Naive thymus-derived CD4-positive, alpha-beta T cell (primary cell): ENCODE measurements around the gene HYAL4. TPM values are rescaled to one million over a fixed set of nuclear protein-coding genes. Genes with fewer than 3 reads are reported as not detected.
"Not testable (repeated sequence)": the region's sequence is repeated elsewhere in the genome, so short reads cannot be mapped to it uniquely, and the experiment has no call there.

Source experiments
- ATAC-seq: fragments of 150-1000 bp; cut with Tn5 transposase; 2 replicates; pipeline ENCODE4 v1.10.0; 2021; ENCODE audit warnings: mild to moderate bottlenecking, moderate library complexity
- CTCF ChIA-PET: fragments of 350-600 bp; sonication (Branson Sonifier 250); formaldehyde crosslinking; loops from one replicate; lab custom pipeline; 2021; ENCODE audit warnings: antibody characterized with exemption; lab: Charles Lee
- POLR2A ChIA-PET: fragments of 350-600 bp; sonication (Branson Sonifier 250); formaldehyde crosslinking; loops from one replicate; lab custom pipeline; 2021; ENCODE audit warnings: antibody characterized with exemption, inconsistent platforms; lab: Charles Lee
- DNase-seq, 9 donors: peaks; one replicate each; pipeline versions ENCODE4 v3.0.0 to v3.0.0-alpha.2; 2020 to 2022; ENCODE audit warnings: mixed read lengths in 1 of 9
- H3K27ac ChIP-seq: one replicate; pipeline ENCODE4 v1.7.0; 2013; ENCODE audit warnings: mild to moderate bottlenecking, low read depth, low read length, moderate library complexity
- H3K27me3 ChIP-seq, 2 donors: one replicate each; pipeline ENCODE4 v1.7.0; 2013; ENCODE audit warnings: low read length in 2 of 2, mild to moderate bottlenecking in 2 of 2, moderate library complexity in 2 of 2; ENCODE audit not compliant: control insufficient read depth in 2 of 2, insufficient read depth in 2 of 2
- H3K36me3 ChIP-seq, 3 experiments: 1 replicate in 2 of 3; 2 replicates in 1 of 3; pipeline ENCODE4 v1.7.0; 2013; ENCODE audit warnings: low read length in 3 of 3, mild to moderate bottlenecking in 3 of 3, moderate library complexity in 1 of 3; ENCODE audit not compliant: insufficient read depth in 3 of 3, control insufficient read depth in 2 of 3
- H3K4me1 ChIP-seq, 2 donors: one replicate each; pipeline ENCODE4 v1.7.0; 2013; ENCODE audit warnings: low read length in 2 of 2, mild to moderate bottlenecking in 2 of 2, moderate library complexity in 1 of 2; ENCODE audit not compliant: control insufficient read depth in 2 of 2, insufficient read depth in 2 of 2
- H3K4me3 ChIP-seq: 2 replicates; pipeline ENCODE4 v1.7.0; 2013; ENCODE audit warnings: mild to moderate bottlenecking, low read length
- H3K9me3 ChIP-seq, 3 experiments: 1 replicate in 2 of 3; 2 replicates in 1 of 3; pipeline ENCODE4 v1.7.0; 2013; ENCODE audit warnings: low read length in 3 of 3; ENCODE audit not compliant: control insufficient read depth in 2 of 3
- H3K27ac Mint-ChIP-seq, 9 donors: one replicate each; pipeline ENCODE4 v1.8.0; 2020 to 2022; ENCODE audit warnings: mixed read lengths in 9 of 9, mild to moderate bottlenecking in 8 of 9, moderate library complexity in 5 of 9, inconsistent platforms in 2 of 9
- H3K27me3 Mint-ChIP-seq, 5 donors: one replicate each; pipeline ENCODE4 v1.8.0; 2021 to 2022; ENCODE audit warnings: mixed read lengths in 5 of 5, mild to moderate bottlenecking in 1 of 5
- H3K36me3 Mint-ChIP-seq, 5 donors: one replicate each; pipeline ENCODE4 v1.8.0; 2020 to 2022; ENCODE audit warnings: mixed read lengths in 5 of 5, mild to moderate bottlenecking in 3 of 5, inconsistent platforms in 1 of 5
- H3K4me1 Mint-ChIP-seq, 7 donors: one replicate each; pipeline ENCODE4 v1.8.0; 2020 to 2022; ENCODE audit warnings: mixed read lengths in 7 of 7, mild to moderate bottlenecking in 3 of 7, inconsistent platforms in 1 of 7
- H3K4me3 Mint-ChIP-seq, 10 donors: one replicate each; pipeline ENCODE4 v1.8.0; 2020 to 2022; ENCODE audit warnings: mild to moderate bottlenecking in 10 of 10, mixed read lengths in 10 of 10, moderate library complexity in 6 of 10, inconsistent platforms in 2 of 10
- H3K9me3 Mint-ChIP-seq, 11 donors: one replicate each; pipeline ENCODE4 v1.8.0; 2020 to 2022; ENCODE audit warnings: mixed read lengths in 11 of 11, mild to moderate bottlenecking in 4 of 11, inconsistent platforms in 1 of 11, moderate library complexity in 1 of 11
- intact Hi-C, 2 donors: fragments of 100-400 bp; cut with micrococcal nuclease; formaldehyde crosslinking; loops; one replicate each; pipeline ENCODE4 v1.15.1; 2023
- polyA plus RNA-seq, 2 donors: library from polyadenylated mRNA; unstranded; fragments of 300-500 nt; fragmentation: Illumina TruSeq; gene quantifications; one replicate each; pipeline ENCODE4 v1.2.3, GENCODE V29; 2021
- total RNA-seq, 6 experiments: library from RNA in 5 of 6; stranded (reverse) in 5 of 6; gene quantifications; 1 replicate in 5 of 6; 2 replicates in 1 of 6; pipeline ENCODE4 v1.2.3 and lab custom pipeline; 2021 to 2026

The HYAL4 gene
- total and polyA plus RNA-seq, 7 experiments from 2014 or later: 0.19 TPM; not detected in 6

DNA sequence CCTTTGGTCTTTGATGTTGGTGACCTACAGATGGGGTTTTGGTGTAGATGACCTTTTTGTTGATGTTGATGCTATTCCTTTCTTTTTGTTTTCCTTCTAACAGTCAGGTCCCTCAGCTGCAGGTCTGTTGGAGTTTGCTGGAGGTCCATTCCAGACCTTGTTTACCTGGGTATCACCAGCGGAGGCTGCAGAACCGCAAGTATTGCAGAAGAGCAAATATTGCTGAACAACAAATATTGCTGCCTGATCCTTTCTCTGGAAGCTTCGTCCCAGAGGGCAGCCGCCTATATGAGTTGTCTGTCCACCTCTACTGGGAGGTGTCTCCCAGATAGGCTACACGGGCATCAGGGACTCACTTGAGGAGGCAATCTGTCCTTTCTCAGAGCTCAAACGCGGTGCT is 827 bp upstream of the HYAL4 start:
- POLR2A ChIA-PET, H3K36me3 ChIP-seq, H3K27ac Mint-ChIP-seq, H3K9me3 ChIP-seq, H3K4me3 Mint-ChIP-seq, DNase-seq, H3K4me1 ChIP-seq, intact Hi-C loops, ATAC-seq, H3K27me3 ChIP-seq, H3K36me3 Mint-ChIP-seq, H3K4me3 ChIP-seq, H3K27ac ChIP-seq, H3K4me1 Mint-ChIP-seq: not testable (repeated sequence)
- Mint-ChIP-seq H3K9me3 (peaks cover 0 to 13% (median 6%) of the 10 kb centered on the region in 11 donors), H3K27me3 (peaks cover 0 to 43% (median 29%) of the 10 kb centered on the region in 5 donors)
- CTCF ChIA-PET: interaction anchor here (0.6 kb wide), 1 partner anchor 9 kb away, joined by 3 read pairs; no protein-coding TSS in a partner anchor

- peaks cover 0 to 34% (median 28%) of the 10 kb centered on the region in 5 donors for H3K27me3 Mint-ChIP-seq
- POLR2A ChIA-PET: no interaction called here
- no peak for ATAC-seq
- Histone ChIP-seq H3K9me3 (no peaks in the 10 kb centered on the region), H3K27ac (no peak overlapping the region), H3K4me3 (no peak overlapping the region), H3K36me3 (no peaks in the 10 kb centered on the region), H3K4me1 (no peaks in the 10 kb centered on the region), H3K27me3 (no peaks in the 10 kb centered on the region)
- H3K27ac Mint-ChIP-seq: no peak overlapping the region
- intact Hi-C loops: no loop called here
- H3K36me3 Mint-ChIP-seq: peaks cover 0 to 7% (median 0%) of the 10 kb centered on the region in 5 donors
- no peaks in the 10 kb centered on the region for H3K4me1 Mint-ChIP-seq
- DNase-seq: no peak
- H3K4me3 Mint-ChIP-seq: no peak overlapping the region
- H3K9me3 Mint-ChIP-seq: peaks cover 0 to 12% (median 2%) of the 10 kb centered on the region in 11 donors
- CTCF ChIA-PET: no interaction called here
These were observed 851 bp downstream of the HYAL4 start for GRCh38 chr7:123845823-123846216.

GRCh38 chr7:123846217-123846891 is 1.4 kb downstream of the HYAL4 start:
- no peaks in the 10 kb centered on the region for H3K36me3 ChIP-seq
- no peak overlapping the region for H3K27ac ChIP-seq
- H3K4me1 ChIP-seq: no peaks in the 10 kb centered on the region
- Mint-ChIP-seq H3K4me3 (no peak overlapping the region), H3K4me1 (no peaks in the 10 kb centered on the region), H3K27me3 (peaks cover 0 to 31% (median 25%) of the 10 kb centered on the region in 5 donors), H3K36me3 (peaks cover 0 to 7% (median 0%) of the 10 kb centered on the region in 5 donors), H3K9me3 (peaks cover 0 to 12% (median 1%) of the 10 kb centered on the region in 11 donors), H3K27ac (peak overlapping the region in 1 of 9 donors; percentile 12)
- H3K9me3 ChIP-seq: no peaks in the 10 kb centered on the region
- CTCF ChIA-PET: no interaction called here
- H3K4me3 ChIP-seq: no peak overlapping the region
- POLR2A ChIA-PET: no interaction called here
- DNase-seq (no peak), ATAC-seq (no peak)
- intact Hi-C loops: no loop called here
- H3K27me3 ChIP-seq: no peaks in the 10 kb centered on the region

- Histone ChIP-seq H3K9me3 (no peaks in the 10 kb centered on the region), H3K36me3 (no peaks in the 10 kb centered on the region), H3K4me1 (no peaks in the 10 kb centered on the region), H3K4me3 (no peak overlapping the region), H3K27ac (no peak overlapping the region), H3K27me3 (no peaks in the 10 kb centered on the region)
- H3K27me3 Mint-ChIP-seq: peaks cover 0 to 24% (median 15%) of the 10 kb centered on the region in 5 donors
- DNase-seq (no peak), ATAC-seq (no peak)
- peaks cover 0 to 7% (median 0%) of the 10 kb centered on the region in 5 donors for H3K36me3 Mint-ChIP-seq
- no peaks in the 10 kb centered on the region for H3K4me1 Mint-ChIP-seq
- peaks cover 0 to 7% (median 4%) of the 10 kb centered on the region in 11 donors for H3K9me3 Mint-ChIP-seq
- ChIA-PET POLR2A (no interaction called here), CTCF (no interaction called here)
- intact Hi-C loops: no loop called here
- no peak overlapping the region for H3K4me3 Mint-ChIP-seq
- no peak overlapping the region for H3K27ac Mint-ChIP-seq
These were observed 2.9 kb downstream of the HYAL4 start for GRCh38 chr7:123847868-123848267.

DNA sequence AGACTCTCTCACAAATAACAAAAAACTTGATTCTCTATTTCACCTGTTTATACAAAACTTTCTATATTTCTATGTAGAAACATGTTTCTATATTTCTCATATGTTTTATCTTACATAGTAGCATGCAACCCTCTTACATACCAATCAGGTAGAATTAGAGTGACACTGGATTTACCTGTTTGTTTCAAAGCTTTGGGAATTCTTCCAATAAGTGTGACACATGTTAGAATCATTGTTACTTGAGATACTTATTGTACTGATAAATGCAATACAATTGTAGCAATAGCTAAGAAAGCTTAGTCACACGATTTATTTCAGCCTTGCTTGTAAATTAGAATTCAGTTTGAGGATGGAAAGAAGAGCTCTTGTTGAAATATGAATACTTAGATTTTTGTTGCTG is 4.9 kb downstream of the HYAL4 start:
- intact Hi-C loops: no loop called here
- Histone ChIP-seq H3K36me3 (no peaks in the 10 kb centered on the region), H3K4me3 (no peak overlapping the region), H3K4me1 (no peaks in the 10 kb centered on the region), H3K27me3 (no peaks in the 10 kb centered on the region), H3K27ac (no peak overlapping the region), H3K9me3 (no peaks in the 10 kb centered on the region)
- Mint-ChIP-seq H3K27me3 (peaks cover 4 to 20% (median 10%) of the 10 kb centered on the region in 5 donors), H3K9me3 (peaks cover 0 to 11% (median 2%) of the 10 kb centered on the region in 11 donors), H3K4me3 (no peak overlapping the region), H3K36me3 (peaks cover 0 to 7% (median 0%) of the 10 kb centered on the region in 5 donors), H3K27ac (no peak overlapping the region), H3K4me1 (no peaks in the 10 kb centered on the region)
- ChIA-PET CTCF (interaction anchor here (1.0 kb wide), 1 partner anchor 15 kb away, joined by 3 read pairs; no protein-coding TSS in a partner anchor), POLR2A (no interaction called here)
- DNase-seq: no peak
- no peak for ATAC-seq

GRCh38 chr7:123851404-123851803 is 6.4 kb downstream of the HYAL4 start:
- H3K4me3 ChIP-seq, CTCF ChIA-PET, H3K4me1 Mint-ChIP-seq, ATAC-seq, H3K27me3 ChIP-seq, H3K27ac ChIP-seq, intact Hi-C loops, H3K36me3 Mint-ChIP-seq, POLR2A ChIA-PET, DNase-seq, H3K36me3 ChIP-seq, H3K4me1 ChIP-seq, H3K9me3 ChIP-seq, H3K4me3 Mint-ChIP-seq: not testable (repeated sequence)
- Mint-ChIP-seq H3K27ac (peak overlapping the region in 2 of 9 donors; percentile 12 to 26), H3K27me3 (peaks cover 3 to 20% (median 14%) of the 10 kb centered on the region in 5 donors), H3K9me3 (peaks cover 2 to 16% (median 8%) of the 10 kb centered on the region in 11 donors)

DNA sequence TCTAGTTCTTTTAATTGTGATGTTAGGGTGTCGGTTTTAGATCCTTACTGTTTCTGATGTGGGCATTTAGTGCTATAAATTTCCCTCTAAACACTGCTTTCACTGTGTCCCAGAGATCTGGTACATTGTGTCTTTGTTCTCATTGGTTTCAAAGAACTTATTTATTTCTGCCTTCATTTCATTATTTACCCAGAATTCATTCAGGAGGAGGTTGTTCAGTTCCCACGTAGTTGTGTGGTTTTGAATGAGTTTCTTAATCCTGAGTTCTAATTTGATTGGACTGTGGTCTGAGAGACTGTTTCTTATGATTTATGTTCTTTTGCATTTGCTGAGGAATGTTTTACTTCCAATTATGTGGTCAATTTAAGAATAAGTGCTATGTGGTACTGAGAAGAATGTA is 9.3 kb downstream of the HYAL4 start:
- intact Hi-C loops, ATAC-seq, POLR2A ChIA-PET: not testable (repeated sequence)

More for the DNA sequence above, 9.3 kb downstream of the HYAL4 start:
- H3K4me3 Mint-ChIP-seq, H3K36me3 ChIP-seq, H3K27ac Mint-ChIP-seq, CTCF ChIA-PET, H3K4me1 Mint-ChIP-seq, H3K27ac ChIP-seq, H3K9me3 ChIP-seq, H3K27me3 ChIP-seq, DNase-seq, H3K36me3 Mint-ChIP-seq, H3K4me3 ChIP-seq, H3K4me1 ChIP-seq: not testable (repeated sequence)
- H3K27me3 Mint-ChIP-seq: peaks cover 4 to 25% (median 14%) of the 10 kb centered on the region in 5 donors
- peaks cover 4 to 17% (median 8%) of the 10 kb centered on the region in 11 donors for H3K9me3 Mint-ChIP-seq
